ENCODE measurements around the gene C22orf31.

Gene C22orf31

GRCh38 chr22:29080106-29080975 is 18.7 kb upstream of the C22orf31 start:
- no peak for FAIRE-seq

- FAIRE-seq, result no peak
Measured at GRCh38 chr22:29079218-29079901, 17.7 kb upstream of the C22orf31 start.

- FAIRE-seq, result no peak
Measured at GRCh38 chr22:29078869-29079207, 17.2 kb upstream of the C22orf31 start.

- no peak for FAIRE-seq
Measured at GRCh38 chr22:29078036-29078868, 16.6 kb upstream of the C22orf31 start.

- FAIRE-seq, result no peak
Measured at GRCh38 chr22:29074276-29074772, 12.7 kb upstream of the C22orf31 start.

- no peak for FAIRE-seq
Measured at GRCh38 chr22:29073618-29074275, 12.1 kb upstream of the C22orf31 start.

GRCh38 chr22:29072979-29073617 is 11.5 kb upstream of the C22orf31 start, which contains the start of gene KREMEN1:
Gene KREMEN1, plus strand, starts transcription at chr22:29073035. Its CDS starts 96 bp downstream, at chr22:29073131.
- FAIRE-seq, result no peak

GRCh38 chr22:29072193-29072978 is 10.8 kb upstream of the C22orf31 start:
- no peak for FAIRE-seq

GRCh38 chr22:29071261-29072045 is 9.8 kb upstream of the C22orf31 start:
- FAIRE-seq, result no peak

- no peak for FAIRE-seq
Measured at GRCh38 chr22:29070490-29070889, 8.9 kb upstream of the C22orf31 start.

GRCh38 chr22:29069463-29069862 is 7.8 kb upstream of the C22orf31 start:
- no peak for FAIRE-seq

- FAIRE-seq, result no peak
Measured at GRCh38 chr22:29065468-29066190, 4.0 kb upstream of the C22orf31 start.

- no peak for FAIRE-seq
Measured at GRCh38 chr22:29062286-29062821, 723 bp upstream of the C22orf31 start.

GRCh38 chr22:29060931-29061330 is 700 bp downstream of the C22orf31 start:
- no peak for FAIRE-seq

- FAIRE-seq, result no peak
Measured at GRCh38 chr22:29060251-29060869, 1.3 kb downstream of the C22orf31 start.

GRCh38 chr22:29056472-29056871 is 5.2 kb downstream of the C22orf31 start:
- FAIRE-seq, result no peak

- no peak for FAIRE-seq
Measured at GRCh38 chr22:29055192-29055830, 6.3 kb downstream of the C22orf31 start.

GRCh38 chr22:29054251-29054767 is 7.3 kb downstream of the C22orf31 start:
- FAIRE-seq, result no peak
